ENCODE results near the gene BANF2.
"Not testable (repeated sequence)": the region's sequence is repeated elsewhere in the genome, so short reads cannot be mapped to it uniquely, and the experiment has no call there.

The BANF2 gene

DNA sequence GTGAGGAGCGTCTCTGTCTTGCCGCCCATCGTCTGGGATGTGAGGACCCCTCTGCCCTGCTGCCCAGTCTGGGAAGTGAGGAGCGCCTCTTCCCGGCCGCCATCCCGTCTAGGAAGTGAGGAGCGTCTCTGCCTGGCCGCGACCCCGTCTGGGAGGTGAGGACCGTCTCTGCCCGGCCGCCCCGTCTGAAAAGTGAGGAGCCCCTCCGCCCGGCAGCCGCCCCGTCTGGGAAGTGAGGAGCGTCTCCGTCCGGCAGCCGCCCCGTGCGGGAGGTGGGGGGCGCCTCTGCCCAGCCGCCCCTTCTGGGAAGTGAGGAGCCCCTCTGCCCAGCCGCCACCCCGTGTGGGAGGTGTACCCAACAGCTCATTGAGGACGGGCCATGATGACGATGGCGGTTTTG, 79.2 kb downstream of the BANF2 start:
- DNase-seq; H3K27ac ChIP-seq (ENCODE audit: insufficient read depth in 1 of 2, low read depth in 1 of 2, low read length in 2 of 2, poor library complexity in 1 of 2, severe bottlenecking in 2 of 2); CTCF ChIA-PET; POLR2A ChIA-PET; H3K36me3 ChIP-seq (ENCODE audit: control insufficient read depth in 4 of 4, insufficient read depth in 4 of 4, low read length in 3 of 4); H3K27me3 ChIP-seq (replicated peaks in 2 of 5; ENCODE audit: control insufficient read depth in 4 of 5, insufficient read depth in 5 of 5, low read length in 4 of 5); H3K9me3 ChIP-seq (ENCODE audit: control extremely low read depth in 1 of 5, control insufficient read depth in 4 of 5, insufficient read depth in 2 of 5, low read depth in 1 of 5, low read length in 4 of 5); H3K4me3 ChIP-seq (ENCODE audit: control insufficient read depth in 1 of 7, extremely low read depth in 1 of 7, insufficient read depth in 4 of 7, low read depth in 2 of 7, low read length in 6 of 7): not testable (repeated sequence)
- WGBS (ENCODE audit: insufficient coverage) = 96% methylated on average over 22 of the region's 32 CpGs
- H3K4me1 ChIP-seq (ENCODE audit: control extremely low read depth in 1 of 4, control insufficient read depth in 4 of 4, insufficient read depth in 4 of 4, low read length in 3 of 4) = peaks cover 2 to 14% (median 10%) of the 10 kb centered on the region in 4 experiments

DNA sequence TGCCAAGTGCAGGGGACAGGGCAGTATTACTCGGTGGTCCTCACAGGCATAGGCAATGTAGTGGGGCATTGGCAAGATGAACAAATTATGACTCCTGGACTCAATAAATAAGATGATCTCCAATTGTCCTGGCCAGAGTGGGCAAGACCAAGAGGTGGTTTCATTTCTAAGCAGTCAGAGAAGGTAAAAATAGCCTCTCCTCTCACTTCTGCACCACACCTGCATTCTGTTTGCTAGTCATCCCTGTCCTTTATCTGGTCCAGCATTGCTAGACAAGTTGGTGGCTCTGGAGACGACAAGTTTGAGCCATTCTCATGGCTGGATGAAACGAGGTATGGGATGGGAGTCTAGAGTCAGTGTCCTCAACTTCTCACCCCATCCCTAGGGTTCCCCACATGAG, 83.0 kb downstream of the BANF2 start:
- ChIA-PET POLR2A (no interaction called here), CTCF (interaction anchor here (1.5 kb wide), 1 partner anchor 100 kb away, joined by 3 read pairs; the partner anchor contains the start of gene RRBP1)
- Histone ChIP-seq H3K27me3 (replicated peaks in 2 of 5; ENCODE audit: control insufficient read depth in 4 of 5, insufficient read depth in 5 of 5, low read length in 4 of 5) (no peaks in the 10 kb centered on the region), H3K4me3 (ENCODE audit: control insufficient read depth in 1 of 7, extremely low read depth in 1 of 7, insufficient read depth in 4 of 7, low read depth in 2 of 7, low read length in 6 of 7) (no peak overlapping the region), H3K27ac (ENCODE audit: insufficient read depth in 1 of 2, low read depth in 1 of 2, low read length in 2 of 2, poor library complexity in 1 of 2, severe bottlenecking in 2 of 2) (no peak overlapping the region), H3K36me3 (ENCODE audit: control insufficient read depth in 4 of 4, insufficient read depth in 4 of 4, low read length in 3 of 4) (no peaks in the 10 kb centered on the region), H3K4me1 (ENCODE audit: control extremely low read depth in 1 of 4, control insufficient read depth in 4 of 4, insufficient read depth in 4 of 4, low read length in 3 of 4) (peaks cover 14 to 46% (median 31%) of the 10 kb centered on the region in 4 experiments), H3K9me3 (ENCODE audit: control extremely low read depth in 1 of 5, control insufficient read depth in 4 of 5, insufficient read depth in 2 of 5, low read depth in 1 of 5, low read length in 4 of 5) (peaks cover 0 to 2% (median 0%) of the 10 kb centered on the region in 5 experiments)
- 81% methylated on average over 3 of the region's 3 CpGs for WGBS (ENCODE audit: insufficient coverage)
- DNase-seq = no peak

DNA sequence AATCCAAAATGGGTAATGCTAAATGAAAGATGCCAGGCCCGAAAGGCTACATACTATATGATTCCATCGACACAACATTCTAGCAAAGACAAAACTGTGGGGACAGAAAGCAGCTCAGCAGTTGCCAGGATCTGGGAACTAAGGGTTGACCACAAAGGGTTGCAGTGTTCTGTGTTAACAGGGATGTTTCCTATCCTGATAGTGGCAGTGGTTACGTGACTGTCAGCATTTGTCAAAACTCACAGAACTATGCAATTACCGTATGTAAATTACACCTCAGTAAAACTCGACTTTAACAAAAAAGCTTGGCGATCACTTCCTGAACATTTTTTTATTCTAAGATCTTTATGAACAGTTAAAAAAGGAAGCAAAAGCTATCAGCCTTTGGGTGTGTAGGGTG, 83.9 kb downstream of the BANF2 start:
- peak; percentile 35 to 85 (median 73) for DNase-seq

DNA sequence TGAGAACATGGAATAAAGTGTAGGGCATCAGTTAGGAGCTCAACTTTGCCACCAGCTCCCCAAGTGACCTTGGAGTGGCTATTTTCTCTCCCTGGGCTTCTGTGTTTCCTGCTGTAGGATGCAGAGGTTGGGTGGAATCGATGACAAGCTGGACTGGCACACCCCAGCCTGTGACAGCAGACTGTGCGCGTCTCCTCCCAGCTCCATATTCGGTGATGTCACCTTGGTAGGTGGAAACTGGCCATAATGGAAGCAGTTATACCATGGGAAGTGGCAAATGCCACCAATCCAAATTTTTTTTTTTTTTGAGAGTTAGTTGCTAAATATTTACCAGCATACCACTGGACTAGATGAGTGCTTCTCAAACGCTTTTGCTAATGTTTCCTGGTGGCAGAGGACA, 85.2 kb downstream of the BANF2 start:
- no peak for DNase-seq
- H3K27me3 ChIP-seq (replicated peaks in 2 of 5; ENCODE audit: control insufficient read depth in 4 of 5, insufficient read depth in 5 of 5, low read length in 4 of 5) = no peaks in the 10 kb centered on the region
- ChIA-PET CTCF (interaction anchor here (0.7 to 1.6 kb wide), 2 partner anchors 113 to 256 kb away, joined by 3 to 5 read pairs; no protein-coding TSS in a partner anchor), POLR2A (interaction anchor here (0.6 kb wide), 2 partner anchors 111 to 198 kb away, joined by 5 read pairs; no protein-coding TSS in a partner anchor)
- peaks cover 0 to 1% (median 0%) of the 10 kb centered on the region in 5 experiments for H3K9me3 ChIP-seq (ENCODE audit: control extremely low read depth in 1 of 5, control insufficient read depth in 4 of 5, insufficient read depth in 2 of 5, low read depth in 1 of 5, low read length in 4 of 5)
- no peak overlapping the region for H3K4me3 ChIP-seq (ENCODE audit: control insufficient read depth in 1 of 7, extremely low read depth in 1 of 7, insufficient read depth in 4 of 7, low read depth in 2 of 7, low read length in 6 of 7)
- peaks cover 14 to 46% (median 31%) of the 10 kb centered on the region in 4 experiments for H3K4me1 ChIP-seq (ENCODE audit: control extremely low read depth in 1 of 4, control insufficient read depth in 4 of 4, insufficient read depth in 4 of 4, low read length in 3 of 4)
- no peaks in the 10 kb centered on the region for H3K36me3 ChIP-seq (ENCODE audit: control insufficient read depth in 4 of 4, insufficient read depth in 4 of 4, low read length in 3 of 4)
- H3K27ac ChIP-seq (ENCODE audit: insufficient read depth in 1 of 2, low read depth in 1 of 2, low read length in 2 of 2, poor library complexity in 1 of 2, severe bottlenecking in 2 of 2) = no peak overlapping the region
- WGBS (ENCODE audit: insufficient coverage) = 93% methylated on average over 3 of the region's 5 CpGs

More for the DNA sequence above, 83.9 kb downstream of the BANF2 start:
- ChIA-PET POLR2A (interaction anchor here (0.5 kb wide), 1 partner anchor 14 kb away, joined by 9 read pairs; no protein-coding TSS in a partner anchor), CTCF (interaction anchor here (1.1 to 1.6 kb wide), 3 partner anchors 14 to 114 kb away, joined by 3 to 5 read pairs (median 3); partner anchors contain the start of gene RRBP1)
- peak overlapping the region in 1 of 2 experiments; percentile 28 for H3K27ac ChIP-seq (ENCODE audit: insufficient read depth in 1 of 2, low read depth in 1 of 2, low read length in 2 of 2, poor library complexity in 1 of 2, severe bottlenecking in 2 of 2)
- no peaks in the 10 kb centered on the region for H3K27me3 ChIP-seq (replicated peaks in 2 of 5; ENCODE audit: control insufficient read depth in 4 of 5, insufficient read depth in 5 of 5, low read length in 4 of 5)
- H3K36me3 ChIP-seq (ENCODE audit: control insufficient read depth in 4 of 4, insufficient read depth in 4 of 4, low read length in 3 of 4) = no peaks in the 10 kb centered on the region
- H3K9me3 ChIP-seq (ENCODE audit: control extremely low read depth in 1 of 5, control insufficient read depth in 4 of 5, insufficient read depth in 2 of 5, low read depth in 1 of 5, low read length in 4 of 5) = peaks cover 0 to 2% (median 0%) of the 10 kb centered on the region in 5 experiments
- WGBS (ENCODE audit: insufficient coverage) = 0% methylated on average over 2 of the region's 6 CpGs
- peaks cover 14 to 46% (median 31%) of the 10 kb centered on the region in 4 experiments for H3K4me1 ChIP-seq (ENCODE audit: control extremely low read depth in 1 of 4, control insufficient read depth in 4 of 4, insufficient read depth in 4 of 4, low read length in 3 of 4)
- H3K4me3 ChIP-seq (ENCODE audit: control insufficient read depth in 1 of 7, extremely low read depth in 1 of 7, insufficient read depth in 4 of 7, low read depth in 2 of 7, low read length in 6 of 7) = peak overlapping the region in 2 of 7 experiments; percentile 29 to 60

All from common myeloid progenitor, CD34-positive (primary cell).